Right lobe of liver (tissue), 4 donors: ENCODE measurements around the gene GLP1R.

Experiments used
- POLR2A ChIP-seq: fragments of 450-650 bp; IDR thresholded peaks from one replicate; pipeline ENCODE4 v1.6.1; 2017; ENCODE audit warnings: antibody characterized with exemption, mild to moderate bottlenecking
- TF ChIP-seq, protein P1 (sequence below), 4 donors: fragments of 200-600 bp in 3 of 4; fragments of 450-650 bp in 1 of 4; IDR thresholded peaks; one replicate each; pipeline versions ENCODE4 v1.5.1 to v1.8.0; 2016 to 2022; ENCODE audit warnings: antibody characterized with exemption in 4 of 4, mild to moderate bottlenecking in 2 of 4
- donor health status: DM: no; HTN: no; CAD: no.
- donor health status: DM: no; HTN: no; CAD: no.
- donor health status: DM: no; HTN: yes; CAD: no.

DNA sequence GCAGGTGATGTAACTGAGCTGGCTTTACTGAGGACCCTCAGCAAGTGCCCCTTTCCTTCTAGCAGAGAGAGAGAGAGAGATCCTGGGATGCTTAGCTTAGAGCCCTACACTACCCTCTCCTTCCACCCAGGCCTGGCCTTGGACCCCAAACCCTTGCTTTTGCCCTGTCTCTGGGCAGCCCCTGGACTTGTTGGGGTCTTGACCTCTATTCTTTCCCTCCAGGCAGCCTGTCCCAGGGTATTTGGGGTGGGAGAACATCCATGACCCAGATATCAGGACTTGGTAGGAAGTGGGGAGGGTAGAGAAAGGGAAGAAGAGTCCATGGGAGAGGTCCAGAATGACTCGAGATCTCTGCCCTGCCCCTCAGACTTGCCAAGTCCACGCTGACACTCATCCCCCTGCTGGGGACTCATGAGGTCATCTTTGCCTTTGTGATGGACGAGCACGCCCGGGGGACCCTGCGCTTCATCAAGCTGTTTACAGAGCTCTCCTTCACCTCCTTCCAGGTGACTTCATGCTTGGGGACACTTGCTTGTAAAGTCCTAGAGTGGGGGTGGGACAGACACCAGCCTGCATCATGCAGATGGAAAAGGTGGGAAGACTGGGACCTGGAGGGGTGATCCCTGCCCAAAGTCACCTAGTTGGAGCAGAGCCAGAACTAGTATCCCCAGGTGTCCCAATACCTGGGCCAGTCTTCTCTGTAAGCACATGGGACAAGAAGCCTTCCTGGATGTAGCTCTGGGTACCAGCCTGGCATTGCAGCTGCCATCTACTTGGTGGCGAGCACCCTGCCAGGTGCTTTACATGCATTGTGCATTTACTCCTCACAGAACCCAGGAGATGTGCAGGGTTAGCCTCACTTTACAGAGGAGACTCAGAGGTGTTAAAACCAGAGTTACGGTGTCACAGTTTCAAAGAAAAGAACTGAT lies 30.9 kb downstream of the GLP1R start:
- TF ChIP-seq, protein P1, sequence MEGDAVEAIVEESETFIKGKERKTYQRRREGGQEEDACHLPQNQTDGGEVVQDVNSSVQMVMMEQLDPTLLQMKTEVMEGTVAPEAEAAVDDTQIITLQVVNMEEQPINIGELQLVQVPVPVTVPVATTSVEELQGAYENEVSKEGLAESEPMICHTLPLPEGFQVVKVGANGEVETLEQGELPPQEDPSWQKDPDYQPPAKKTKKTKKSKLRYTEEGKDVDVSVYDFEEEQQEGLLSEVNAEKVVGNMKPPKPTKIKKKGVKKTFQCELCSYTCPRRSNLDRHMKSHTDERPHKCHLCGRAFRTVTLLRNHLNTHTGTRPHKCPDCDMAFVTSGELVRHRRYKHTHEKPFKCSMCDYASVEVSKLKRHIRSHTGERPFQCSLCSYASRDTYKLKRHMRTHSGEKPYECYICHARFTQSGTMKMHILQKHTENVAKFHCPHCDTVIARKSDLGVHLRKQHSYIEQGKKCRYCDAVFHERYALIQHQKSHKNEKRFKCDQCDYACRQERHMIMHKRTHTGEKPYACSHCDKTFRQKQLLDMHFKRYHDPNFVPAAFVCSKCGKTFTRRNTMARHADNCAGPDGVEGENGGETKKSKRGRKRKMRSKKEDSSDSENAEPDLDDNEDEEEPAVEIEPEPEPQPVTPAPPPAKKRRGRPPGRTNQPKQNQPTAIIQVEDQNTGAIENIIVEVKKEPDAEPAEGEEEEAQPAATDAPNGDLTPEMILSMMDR (IDR thresholded peaks at IDR 0.05): no peak
- TF ChIP-seq POLR2A: no peak
